Activated T-helper 1 cell treated with anti-CD3 and anti-CD28 coated beads, Interleukin-2, amount 50 U/mL, for 16 hours (primary cell): ENCODE measurements around the gene VTI1A.

Experiments
- DNase-seq, 2 donors: peaks; one replicate each; pipeline ENCODE4 v3.0.0-alpha.2; 2020; ENCODE audit warnings: low read depth in 1 of 2, low spot score in 1 of 2

VTI1A gene

GRCh38 chr10:112750427-112751167 lies 303.6 kb downstream of the VTI1A start:
- no peak for DNase-seq

- no peak for DNase-seq
Observed at GRCh38 chr10:112751651-112752050, 304.6 kb downstream of the VTI1A start.

- DNase-seq, result no peak
Observed at GRCh38 chr10:112752288-112752687, 305.3 kb downstream of the VTI1A start.

- DNase-seq, result no peak
Observed at GRCh38 chr10:112753961-112754411, 307.0 kb downstream of the VTI1A start.

- DNase-seq, result no peak
Observed at GRCh38 chr10:112755446-112756234, 308.6 kb downstream of the VTI1A start.

- no peak for DNase-seq
Observed at GRCh38 chr10:112756235-112756527, 309.2 kb downstream of the VTI1A start.

- no peak for DNase-seq
Observed at GRCh38 chr10:112758961-112759360, 311.9 kb downstream of the VTI1A start.

- no peak for DNase-seq
Observed at GRCh38 chr10:112759496-112759895, 312.5 kb downstream of the VTI1A start.

- no peak for DNase-seq
Observed at GRCh38 chr10:112761256-112761655, 314.2 kb downstream of the VTI1A start.

GRCh38 chr10:112763916-112764520 lies 317.0 kb downstream of the VTI1A start:
- no peak for DNase-seq

- DNase-seq, result no peak
Observed at GRCh38 chr10:112765717-112766235, 318.8 kb downstream of the VTI1A start.

GRCh38 chr10:112766636-112767035 lies 319.6 kb downstream of the VTI1A start:
- DNase-seq, result no peak

GRCh38 chr10:112767156-112767555 lies 320.1 kb downstream of the VTI1A start:
- DNase-seq, result no peak

- no peak for DNase-seq
Observed at GRCh38 chr10:112768121-112768520, 321.1 kb downstream of the VTI1A start.

- no peak for DNase-seq
Observed at GRCh38 chr10:112769081-112769480, 322.1 kb downstream of the VTI1A start.

GRCh38 chr10:112769611-112770370 lies 322.8 kb downstream of the VTI1A start:
- no peak for DNase-seq

- no peak for DNase-seq
Observed at GRCh38 chr10:112771733-112772132, 324.7 kb downstream of the VTI1A start.

GRCh38 chr10:112773783-112774182 lies 326.8 kb downstream of the VTI1A start:
- no peak for DNase-seq

- DNase-seq, result no peak
Observed at GRCh38 chr10:112774210-112774609, 327.2 kb downstream of the VTI1A start.

GRCh38 chr10:112774798-112775197 lies 327.8 kb downstream of the VTI1A start:
- DNase-seq, result no peak

- DNase-seq, result no peak
Observed at GRCh38 chr10:112775381-112775780, 328.4 kb downstream of the VTI1A start.
